HepG2 (cell line): ENCODE results near the gene ACRBP. TPM values are rescaled to one million over a fixed set of nuclear protein-coding genes. Genes with fewer than 3 reads are reported as not detected.
"Not testable (repeated sequence)": the region's sequence is repeated elsewhere in the genome, so short reads cannot be mapped to it uniquely, and the experiment has no call there.

Experiments
- ATAC-seq: fragments of 200-7000 bp; cut with Tn5 transposase; 3 replicates; pipeline ENCODE4 v1.9.1; 2020; ENCODE audit warnings: mild to moderate bottlenecking, moderate library complexity
- BruUV-seq: library from RNA; stranded (reverse); fragments of 400-500 nt; replicated peaks from 2 replicates; lab custom pipeline; 2021; lab: Mats Ljungman, UMichigan
- CTCF ChIA-PET: fragments of 300-600 bp; formaldehyde crosslinking; extraction: SDS; loops from one replicate; lab custom pipeline; 2021; ENCODE audit warnings: low total read pairs, inconsistent platforms, low intra/inter-chr PET ratio; lab: Yijun Ruan, JAX
- POLR2A ChIA-PET: fragments of 350-600 bp; sonication (Branson Sonifier 250); formaldehyde crosslinking; loops from one replicate; lab custom pipeline; 2020; ENCODE audit warnings: antibody characterized with exemption, inconsistent platforms; lab: Yijun Ruan, JAX
- DNase-seq: peaks from one replicate; pipeline ENCODE4 v3.0.0-alpha.2; 2015; ENCODE audit warnings: low spot score
- FAIRE-seq: peaks from 3 replicates; lab custom pipeline; 2011; peaks lifted over from hg19 to GRCh38; lab: Jason Lieb, UNC
- H2AFZ ChIP-seq: one replicate; pipeline ENCODE4 v1.6.1; 2011; ENCODE audit warnings: low read length, inconsistent platforms
- H3K27ac ChIP-seq: fragments of 300-600 bp; 3 replicates; pipeline ENCODE4 v1.8.0; 2011; ENCODE audit warnings: mixed run types, mild to moderate bottlenecking, mixed read lengths, low read length, inconsistent platforms; ENCODE audit not compliant: insufficient read depth; ENCODE audit errors: extremely low read length
- H3K27me3 ChIP-seq, 2 experiments: fragments of 200-600 bp in 1 of 2; 2 replicates in 1 of 2; 3 replicates in 1 of 2; pipeline versions ENCODE4 v1.6.0 to v1.8.0; 2011; ENCODE audit warnings: low read length in 2 of 2, mild to moderate bottlenecking in 2 of 2, moderate library complexity in 2 of 2, inconsistent platforms in 1 of 2; ENCODE audit not compliant: insufficient read depth in 2 of 2, control insufficient read depth in 1 of 2
- H3K36me3 ChIP-seq, 2 experiments: fragments of 200-600 bp in 1 of 2; replicated peaks in 1 of 2; 2 replicates in 1 of 2; 3 replicates in 1 of 2; pipeline versions ENCODE4 v1.5.1 to v1.8.0; 2011; ENCODE audit warnings: low read length in 2 of 2, inconsistent platforms in 1 of 2; ENCODE audit not compliant: insufficient read depth in 2 of 2, control insufficient read depth in 1 of 2
- H3K4me1 ChIP-seq: 2 replicates; pipeline ENCODE4 v1.5.1; 2012; ENCODE audit warnings: low read length, inconsistent platforms; ENCODE audit not compliant: insufficient read depth
- H3K4me2 ChIP-seq: 2 replicates; pipeline ENCODE4 v1.6.0; 2011; ENCODE audit warnings: low read depth, low read length, inconsistent platforms
- H3K4me3 ChIP-seq, 3 experiments: fragments of 200-600 bp in 1 of 3; sonication (generic), shearing (Covaris generic) in 1 of 3; replicated peaks in 1 of 3; 2 replicates each; pipeline ENCODE4 v1.5.1; 2011 to 2016; ENCODE audit warnings: low read length in 3 of 3, inconsistent platforms in 2 of 3, low read depth in 2 of 3, mild to moderate bottlenecking in 2 of 3, control low read depth in 1 of 3, mixed read lengths in 1 of 3; ENCODE audit not compliant: insufficient read depth in 1 of 3
- H3K79me2 ChIP-seq: one replicate; pipeline ENCODE4 v1.6.1; 2011; ENCODE audit warnings: low read length, inconsistent platforms; ENCODE audit not compliant: insufficient read depth
- H3K9ac ChIP-seq: 2 replicates; pipeline ENCODE4 v1.6.0; 2011; ENCODE audit warnings: mild to moderate bottlenecking, low read depth, low read length, inconsistent platforms; ENCODE audit not compliant: insufficient read depth
- H3K9me3 ChIP-seq: 2 replicates; pipeline ENCODE4 v1.5.1; 2012; ENCODE audit warnings: mild to moderate bottlenecking, low read length
- H4K20me1 ChIP-seq: 2 replicates; pipeline ENCODE4 v1.6.0; 2011; ENCODE audit warnings: inconsistent platforms, mild to moderate bottlenecking, low read length, moderate library complexity; ENCODE audit not compliant: insufficient read depth
- ARID3A ChIP-seq: IDR thresholded peaks from 2 replicates; pipeline ENCODE4 v1.6.1; 2012; ENCODE audit warnings: low read depth, low read length, improper control_type of control experiment
- DRAP1 ChIP-seq: IDR thresholded peaks from 2 replicates; pipeline ENCODE4 v1.6.1; 2016; ENCODE audit warnings: missing genetic modification reagents, missing compliant biosample characterization
- FOXP4 ChIP-seq: sonication (generic); formaldehyde crosslinking; IDR thresholded peaks from 2 replicates; pipeline ENCODE4 v1.4.0; 2020; ENCODE audit warnings: missing genetic modification reagents
- HINFP ChIP-seq: sonication (generic); formaldehyde crosslinking; IDR thresholded peaks from 2 replicates; pipeline ENCODE4 v1.4.0; 2020; ENCODE audit warnings: low read depth, mild to moderate bottlenecking, missing genetic modification reagents
- MIXL1 ChIP-seq: IDR thresholded peaks from 2 replicates; pipeline ENCODE4 v1.6.1; 2016
- NR3C1 ChIP-seq: sonication (generic); formaldehyde crosslinking; IDR thresholded peaks from 2 replicates; pipeline ENCODE4 v1.4.0; 2020; ENCODE audit warnings: missing genetic modification reagents
- PAWR ChIP-seq: sonication (generic); formaldehyde crosslinking; IDR thresholded peaks from 2 replicates; pipeline ENCODE4 v1.4.0; 2020; ENCODE audit warnings: missing genetic modification reagents, mild to moderate bottlenecking, borderline replicate concordance
- RORA ChIP-seq: sonication (generic); formaldehyde crosslinking; IDR thresholded peaks from 2 replicates; pipeline ENCODE4 v1.5.0; 2020; ENCODE audit warnings: mild to moderate bottlenecking, missing genetic modification reagents, moderate library complexity
- TEAD2 ChIP-seq: sonication (generic); formaldehyde crosslinking; IDR thresholded peaks from 2 replicates; pipeline ENCODE4 v1.9.0; 2021; ENCODE audit warnings: missing genetic modification reagents
- ZKSCAN8 ChIP-seq: IDR thresholded peaks from 2 replicates; pipeline ENCODE4 v1.6.1; 2016; ENCODE audit warnings: borderline replicate concordance, missing genetic modification reagents, missing compliant biosample characterization
- ZNF20 ChIP-seq: sonication (generic); formaldehyde crosslinking; IDR thresholded peaks from 2 replicates; pipeline ENCODE4 v1.4.0; 2020; ENCODE audit warnings: mild to moderate bottlenecking, moderate library complexity, missing genetic modification reagents
- ZNF280B ChIP-seq: sonication (generic); formaldehyde crosslinking; IDR thresholded peaks from 2 replicates; pipeline ENCODE4 v1.5.0; 2020; ENCODE audit warnings: missing genetic modification reagents, mild to moderate bottlenecking, borderline replicate concordance
- WGBS: methylation state at CpG from one replicate; pipeline ENCODE4 v1.1.6; 2017; ENCODE audit warnings: low lambda C conversion rate; 5-methylcytosine and 5-hydroxymethylcytosine counted together
- in situ Hi-C: cut with HindIII; loops from 2 replicates; pipeline ENCODE4 v1.10.0; 2017; ENCODE audit warnings: low pct_unique_long_range_greater_than_20kb; ENCODE audit not compliant: extremely low pct_ligation_motif_present
- intact Hi-C: fragments of 100-400 bp; cut with micrococcal nuclease; formaldehyde crosslinking; loops from one replicate; pipeline ENCODE4 v1.10.0; 2022; ENCODE audit not compliant: unreplicated experiment
- polyA plus RNA-seq, 8 experiments: library from polyadenylated mRNA; depleted of rRNA in 3 of 8; stranded (reverse) in 7 of 8; unstranded in 1 of 8; fragments of >200 nt; fragmentation: Illumina TruSeq in 4 of 8; extraction: Trizol in 4 of 8; gene quantifications; 2 replicates each; pipeline versions ENCODE4 v1.2.1 to v1.2.3, GENCODE V29; 2011 to 2016; ENCODE audit warnings: low read depth in 4 of 8, missing spikeins in 1 of 8, mixed read lengths in 1 of 8; ENCODE audit not compliant: insufficient read depth in 1 of 8
- total RNA-seq, 5 experiments: library from RNA; depleted of rRNA; stranded (reverse); fragments of >200 nt; fragmentation: Illumina TruSeq; extraction: Trizol; gene quantifications; 2 replicates each; pipeline ENCODE4 v1.2.3, GENCODE V29; 2016; ENCODE audit warnings: low read depth in 1 of 5

ACRBP gene
- total and polyA plus RNA-seq, 2 of the 13 experiments (the other 11 are each of a cell fraction or from before 2014, with no cell fraction given) = 0.46 TPM; not detected in 1

GRCh38 chr12:6602526-6602925, 44.7 kb downstream of the ACRBP start (continued):
- TF ChIP-seq HINFP (CRISPR knock-in tag) (no peak), ZKSCAN8 (CRISPR knock-in tag) (no peak), MIXL1 (CRISPR knock-in tag) (no peak), DRAP1 (CRISPR knock-in tag) (no peak), ZNF20 (CRISPR knock-in tag) (no peak), PAWR (CRISPR knock-in tag) (no peak), FOXP4 (CRISPR knock-in tag) (no peak), NR3C1 (CRISPR knock-in tag) (no peak), TEAD2 (CRISPR knock-in tag) (no peak), ZNF280B (no peak), ARID3A (no peak), RORA (CRISPR knock-in tag) (no peak)

- in situ Hi-C loops, DNase-seq, H3K4me2 ChIP-seq, H3K79me2 ChIP-seq, H3K27ac ChIP-seq, H3K9ac ChIP-seq, H2AFZ ChIP-seq, BruUV-seq, ATAC-seq, H3K9me3 ChIP-seq, H3K4me1 ChIP-seq, H4K20me1 ChIP-seq, intact Hi-C loops, FAIRE-seq, H3K27me3 ChIP-seq, CTCF ChIA-PET, H3K4me3 ChIP-seq: not testable (repeated sequence)
- H3K36me3 ChIP-seq = peaks cover 52 to 85% of the 10 kb centered on the region in 2 experiments
- WGBS = 93% methylated on average over 10 of the region's 10 CpGs
- POLR2A ChIA-PET = interaction anchor here (2.0 kb wide), 1 partner anchor 10 kb away, joined by 5 read pairs; no protein-coding TSS in a partner anchor
These were observed 51.6 kb downstream of the ACRBP start for GRCh38 chr12:6595673-6596072.
